HepG2 (cell line): ENCODE results near the gene MYLK2. TPM values are rescaled to one million over a fixed set of nuclear protein-coding genes. Genes with fewer than 3 reads are reported as not detected.
A peak's percentile ranks its signal among the peaks of the same experiment; 100 is the strongest.

ENCODE experiments used
- CC2D1A ChIP-seq: sonication (generic); formaldehyde crosslinking; IDR thresholded peaks from 2 replicates; pipeline ENCODE4 v1.8.1; 2023; ENCODE audit warnings: mild to moderate bottlenecking, missing genetic modification reagents
- FOXO4 ChIP-seq: sonication (generic); formaldehyde crosslinking; conservative IDR thresholded peaks from 2 replicates; pipeline ENCODE4 v1.8.1; 2023; ENCODE audit warnings: missing genetic modification reagents
- GABPB1 ChIP-seq: IDR thresholded peaks from 2 replicates; pipeline ENCODE4 v1.6.1; 2016; ENCODE audit warnings: mild to moderate bottlenecking, missing genetic modification reagents, moderate library complexity, missing compliant biosample characterization
- IRX3 ChIP-seq: sonication (generic); formaldehyde crosslinking; IDR thresholded peaks from 2 replicates; pipeline ENCODE4 v1.8.1; 2023; ENCODE audit warnings: mild to moderate bottlenecking, low read depth, missing genetic modification reagents, borderline replicate concordance
- KAT8 ChIP-seq: IDR thresholded peaks from 2 replicates; pipeline ENCODE4 v1.6.1; 2016; ENCODE audit warnings: missing genetic modification reagents, missing compliant biosample characterization
- MAFF ChIP-seq: IDR thresholded peaks from 2 replicates; pipeline ENCODE4 v1.6.1; 2011; ENCODE audit warnings: low read depth, low read length, improper control_type of control experiment
- NFATC3 ChIP-seq: sonication (generic); formaldehyde crosslinking; IDR thresholded peaks from 2 replicates; pipeline ENCODE4 v1.5.1; 2020; ENCODE audit warnings: mild to moderate bottlenecking, missing genetic modification reagents
- RCOR2 ChIP-seq: IDR thresholded peaks from 2 replicates; pipeline ENCODE4 v1.6.1; 2016; ENCODE audit warnings: missing biosample characterization, missing genetic modification reagents
- SRSF1 ChIP-seq: fragments of 200-400 bp; formaldehyde crosslinking; optimal IDR thresholded peaks from 2 replicates; pipeline ENCODE3; 2017; ENCODE audit warnings: mild to moderate bottlenecking, low read depth, low read length, moderate library complexity
- TBX2 ChIP-seq: sonication (generic); formaldehyde crosslinking; IDR thresholded peaks from 2 replicates; pipeline ENCODE4 v1.5.0; 2020; ENCODE audit warnings: missing genetic modification reagents, mild to moderate bottlenecking, borderline replicate concordance
- ZBTB33 ChIP-seq: sonication (generic); formaldehyde crosslinking; IDR thresholded peaks from 2 replicates; pipeline ENCODE4 v1.4.0; 2020; ENCODE audit warnings: missing genetic modification reagents
- ZFP91 ChIP-seq: sonication (generic); formaldehyde crosslinking; IDR thresholded peaks from 2 replicates; pipeline ENCODE4 v1.9.0; 2022; ENCODE audit warnings: missing genetic modification reagents, mild to moderate bottlenecking, borderline replicate concordance
- ZNF138 ChIP-seq: sonication (generic); formaldehyde crosslinking; IDR thresholded peaks from 2 replicates; pipeline ENCODE4 v1.5.0; 2020; ENCODE audit warnings: mild to moderate bottlenecking, low read depth, missing genetic modification reagents
- ZNF224 ChIP-seq: sonication (generic); formaldehyde crosslinking; IDR thresholded peaks from 2 replicates; pipeline ENCODE4 v1.5.0; 2020; ENCODE audit warnings: mild to moderate bottlenecking, missing genetic modification reagents
- ZNF282 ChIP-seq: fragments of 450-650 bp; IDR thresholded peaks from 2 replicates; pipeline ENCODE4 v1.6.1; 2018; ENCODE audit not compliant: partially characterized antibody
- ZNF335 ChIP-seq: sonication (generic); formaldehyde crosslinking; IDR thresholded peaks from 2 replicates; pipeline ENCODE4 v1.4.0; 2020; ENCODE audit warnings: missing genetic modification reagents
- ZNF382 ChIP-seq: sonication (generic); formaldehyde crosslinking; IDR thresholded peaks from 2 replicates; pipeline ENCODE4 v1.5.0; 2020; ENCODE audit warnings: missing genetic modification reagents, mild to moderate bottlenecking, borderline replicate concordance
- ZNF574 ChIP-seq: sonication (generic); formaldehyde crosslinking; IDR thresholded peaks from 2 replicates; pipeline ENCODE4 v1.4.0; 2020; ENCODE audit warnings: missing genetic modification reagents
- ZNF576 ChIP-seq: sonication (generic); formaldehyde crosslinking; IDR thresholded peaks from 2 replicates; pipeline ENCODE4 v1.4.0; 2020; ENCODE audit warnings: mild to moderate bottlenecking, missing genetic modification reagents
- ZNF674 ChIP-seq: sonication (generic); formaldehyde crosslinking; IDR thresholded peaks from 2 replicates; pipeline ENCODE4 v1.5.0; 2020; ENCODE audit warnings: low read depth, mild to moderate bottlenecking, missing genetic modification reagents
- ZNF776 ChIP-seq: sonication (generic); formaldehyde crosslinking; IDR thresholded peaks from 2 replicates; pipeline ENCODE4 v1.4.0; 2020; ENCODE audit warnings: mild to moderate bottlenecking, missing genetic modification reagents
- polyA plus RNA-seq, 8 experiments: library from polyadenylated mRNA; depleted of rRNA in 3 of 8; stranded (reverse) in 7 of 8; unstranded in 1 of 8; fragments of >200 nt; fragmentation: Illumina TruSeq in 4 of 8; extraction: Trizol in 4 of 8; gene quantifications; 2 replicates each; pipeline versions ENCODE4 v1.2.1 to v1.2.3, GENCODE V29; 2011 to 2016; ENCODE audit warnings: low read depth in 4 of 8, missing spikeins in 1 of 8, mixed read lengths in 1 of 8; ENCODE audit not compliant: insufficient read depth in 1 of 8
- total RNA-seq, 5 experiments: library from RNA; depleted of rRNA; stranded (reverse); fragments of >200 nt; fragmentation: Illumina TruSeq; extraction: Trizol; gene quantifications; 2 replicates each; pipeline ENCODE4 v1.2.3, GENCODE V29; 2016; ENCODE audit warnings: low read depth in 1 of 5

Gene MYLK2
- total and polyA plus RNA-seq, 2 of the 13 experiments (the other 11 are each of a cell fraction or from before 2014, with no cell fraction given), result 0.27 TPM; not detected in 1

- TF ChIP-seq SRSF1 (no peak), ZBTB33 (CRISPR knock-in tag) (peak; percentile 7; the same call in 1 of the 2 replicates), FOXO4 (CRISPR knock-in tag) (0 out of 2 replicates have a peak, but pooled peaks have one; percentile 73), ZNF335 (CRISPR knock-in tag) (no peak), ZNF674 (no peak), NFATC3 (CRISPR knock-in tag) (no peak), ZNF224 (CRISPR knock-in tag) (peak; percentile 94; the same call in 1 of the 2 replicates), IRX3 (CRISPR knock-in tag) (no peak), ZFP91 (peak; percentile 72; the same call in 1 of the 2 replicates), ZNF282 (no peak), CC2D1A (CRISPR knock-in tag) (no peak), ZNF574 (CRISPR knock-in tag) (0 out of 2 replicates have a peak, but pooled peaks have one; percentile 30), TBX2 (CRISPR knock-in tag) (peak; percentile 38; the same call in 1 of the 2 replicates), ZNF382 (CRISPR knock-in tag) (no peak), GABPB1 (CRISPR knock-in tag) (peak; percentile 42; the same call in 1 of the 2 replicates), RCOR2 (no peak), ZNF138 (CRISPR knock-in tag) (0 out of 2 replicates have a peak, but pooled peaks have one; percentile 55), ZNF776 (CRISPR knock-in tag) (0 out of 2 replicates have a peak, but pooled peaks have one; percentile 45), MAFF (no peak), ZNF576 (CRISPR knock-in tag) (peak; percentile 91), KAT8 (CRISPR knock-in tag) (no peak)
Observed at GRCh38 chr20:31822421-31823330, 3.5 kb downstream of the MYLK2 start (continued).
